ENCODE measurements around the gene CA10. TPM values are rescaled to one million over a fixed set of nuclear protein-coding genes. Genes with fewer than 3 reads are reported as not detected.

CA10 gene
- total and polyA plus RNA-seq, 2 of the 4 experiments (the other 2 are of a cell fraction) = not detected

GRCh38 chr17:51741458-51741857 is 417.1 kb downstream of the CA10 start:
- Histone ChIP-seq H2AFZ (replicated peaks; ENCODE audit: low read length, poor library complexity) (no peak overlapping the region), H3K27ac (ENCODE audit: insufficient read depth, low read length) (no peak overlapping the region), H3K79me1 (ENCODE audit: low read depth in 1 of 2, low read length in 2 of 2) (no peaks in the 10 kb centered on the region), H2BK120ac (ENCODE audit: low read depth, low read length) (no peak overlapping the region), H4K91ac (ENCODE audit: insufficient read depth, low read depth, low read length) (no peak overlapping the region), H3K14ac (replicated peaks; ENCODE audit: low read depth, low read length) (no peak overlapping the region), H3K56ac (ENCODE audit: extremely low read depth, insufficient read depth, low read length) (no peak overlapping the region), H3K4me2 (ENCODE audit: low read depth, low read length) (no peak overlapping the region), H3K4me1 (ENCODE audit: control insufficient read depth, insufficient read depth, low read length) (no peaks in the 10 kb centered on the region), H4K8ac (ENCODE audit: low read depth in 2 of 2, low read length in 2 of 2) (no peak overlapping the region), H2BK5ac (ENCODE audit: low read depth, low read length, poor library complexity, severe bottlenecking) (no peak overlapping the region), H3K9ac (ENCODE audit: low read depth, low read length) (no peak overlapping the region), H3K9me3 (ENCODE audit: control insufficient read depth, insufficient read depth, low read length) (peaks cover 15% of the 10 kb centered on the region), H3K23ac (ENCODE audit: low read depth, low read length) (no peak overlapping the region), H3K9me1 (ENCODE audit: insufficient read depth, low read length) (no peaks in the 10 kb centered on the region), H4K5ac (ENCODE audit: low read depth, low read length) (no peak overlapping the region), H3K4ac (ENCODE audit: low read depth, low read length) (no peak overlapping the region), H3K18ac (ENCODE audit: low read depth, low read length) (no peak overlapping the region), H4K20me1 (ENCODE audit: insufficient read depth, low read length) (no peaks in the 10 kb centered on the region), H3K27me3 (ENCODE audit: control insufficient read depth, insufficient read depth, low read length) (no peaks in the 10 kb centered on the region), H2BK20ac (ENCODE audit: low read depth, low read length) (no peak overlapping the region), H2AK9ac (replicated peaks; ENCODE audit: low read depth, low read length, poor library complexity) (no peak overlapping the region), H3K4me3 (ENCODE audit: insufficient read depth, low read depth, low read length) (no peak overlapping the region), H2AK5ac (ENCODE audit: low read depth, low read length) (no peak overlapping the region), H3K36me3 (ENCODE audit: control insufficient read depth, insufficient read depth, low read length) (no peaks in the 10 kb centered on the region), H2BK15ac (ENCODE audit: low read depth, low read length) (no peak overlapping the region)
- CTCF ChIA-PET = no interaction called here
- POLR2A ChIA-PET (ENCODE audit: unreplicated experiment) = no interaction called here
- dilution Hi-C loops (cut with HindIII; ENCODE audit: low sequenced_read_pairs, unreplicated experiment) = no loop called here
- in situ Hi-C loops (cut with MboI; ENCODE audit: low sequenced_read_pairs) = no loop called here
- DNase-seq = no peak
- intact Hi-C loops (cut with micrococcal nuclease) = no loop called here
- TF ChIP-seq MAFK (IDR thresholded peaks at IDR 0.05; ENCODE audit: low read depth, low read length) (no peak), MAZ (IDR thresholded peaks at IDR 0.05; ENCODE audit: borderline replicate concordance, low read depth, low read length) (no peak), CEBPB (IDR thresholded peaks at IDR 0.05; ENCODE audit: low read depth, low read length) (no peak), CHD1 (IDR thresholded peaks at IDR 0.05; ENCODE audit: low read depth, low read length) (no peak), RCOR1 (IDR thresholded peaks at IDR 0.05; ENCODE audit: insufficient replicate concordance, low read length) (no peak), RFX5 (IDR thresholded peaks at IDR 0.05; ENCODE audit: low read depth, low read length) (no peak), SMC3 (IDR thresholded peaks at IDR 0.05; ENCODE audit: low read depth, low read length) (no peak), CTCF (conservative IDR thresholded peaks at IDR 0.05; ENCODE audit: low read depth, low read length) (no peak), POLR2A (IDR thresholded peaks at IDR 0.05; ENCODE audit: low read depth, low read length) (no peak), MXI1 (IDR thresholded peaks at IDR 0.05; ENCODE audit: borderline replicate concordance, low read depth, low read length) (no peak), ELK1 (IDR thresholded peaks at IDR 0.05; ENCODE audit: borderline replicate concordance, low read depth, low read length) (no peak), RAD21 (IDR thresholded peaks at IDR 0.05; ENCODE audit: low read length) (no peak), USF2 (IDR thresholded peaks at IDR 0.05; ENCODE audit: low read depth, low read length) (no peak), FOS (IDR thresholded peaks at IDR 0.05; ENCODE audit: low read depth, low read length) (no peak), NFE2L2 (IDR thresholded peaks at IDR 0.05; ENCODE audit: low read depth, low read length) (no peak), BHLHE40 (IDR thresholded peaks at IDR 0.05; ENCODE audit: low read depth, low read length) (no peak)
- BruUV-seq (replicated peaks) = no TSS peak
- ATAC-seq (ENCODE audit: low read depth) = no peak
